Measurements from ENCODE around the gene GABARAPL1. TPM values are rescaled to one million over a fixed set of nuclear protein-coding genes. Genes with fewer than 3 reads are reported as not detected.
"Not testable (repeated sequence)": the region's sequence is repeated elsewhere in the genome, so short reads cannot be mapped to it uniquely, and the experiment has no call there.

The GABARAPL1 gene
- total RNA-seq, 1 experiment from 2014 or later = 88.9 TPM

DNA sequence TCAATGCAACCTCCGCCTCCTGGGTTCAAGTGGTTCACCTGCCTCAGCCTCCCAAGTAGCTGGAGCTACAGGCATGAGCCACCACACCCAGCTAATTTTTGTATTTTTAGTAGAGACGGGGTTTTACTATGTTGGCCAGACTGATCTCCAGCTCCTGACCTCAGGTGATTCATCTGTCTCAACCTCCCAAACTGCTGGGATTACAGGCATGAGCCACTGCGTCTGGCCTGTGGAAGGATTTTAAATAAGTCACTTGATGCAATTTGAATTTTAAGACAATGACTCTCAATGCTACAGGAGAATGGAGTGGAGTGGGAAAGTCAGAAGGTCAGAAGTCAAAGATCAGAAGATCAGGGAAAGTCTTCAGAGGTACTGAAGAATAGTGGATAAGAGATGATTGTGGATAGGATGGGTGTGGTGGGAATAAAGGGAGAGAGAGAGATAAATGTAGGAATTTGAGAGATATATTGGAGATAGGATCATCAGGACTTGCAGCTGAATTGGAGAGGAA is 18.5 kb upstream of the GABARAPL1 start:
- in situ Hi-C loops (cut with HindIII; ENCODE audit: low sequenced_read_pairs) = no loop called here
- DNase-seq (ENCODE audit: low spot score) = no peak

DNA sequence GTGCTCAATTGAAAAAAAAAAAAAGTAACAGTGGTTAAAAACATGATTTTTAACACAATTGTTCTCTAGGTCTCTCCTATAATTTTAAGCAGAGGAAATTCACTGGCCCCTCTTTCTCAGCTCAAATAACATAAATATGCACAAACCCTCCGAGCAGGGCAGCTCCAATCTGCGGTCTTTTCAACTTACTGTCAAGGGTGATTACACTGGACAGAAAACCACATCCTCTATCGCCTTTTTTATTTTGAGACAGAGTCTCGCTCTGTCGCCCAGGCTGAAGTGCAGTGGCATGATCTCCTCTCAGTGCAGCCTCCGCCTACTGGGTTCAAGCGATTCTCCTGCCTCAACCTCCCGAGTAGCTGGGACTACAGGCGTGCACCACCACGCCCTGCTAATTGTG is 16.5 kb upstream of the GABARAPL1 start:
- no peak for DNase-seq (ENCODE audit: low spot score)
- in situ Hi-C loops (cut with HindIII; ENCODE audit: low sequenced_read_pairs) = no loop called here

GRCh38 chr12:10197879-10198278 is 14.8 kb upstream of the GABARAPL1 start:
- in situ Hi-C loops (cut with HindIII; ENCODE audit: low sequenced_read_pairs) = no loop called here
- no peak for DNase-seq (ENCODE audit: low spot score)

DNA sequence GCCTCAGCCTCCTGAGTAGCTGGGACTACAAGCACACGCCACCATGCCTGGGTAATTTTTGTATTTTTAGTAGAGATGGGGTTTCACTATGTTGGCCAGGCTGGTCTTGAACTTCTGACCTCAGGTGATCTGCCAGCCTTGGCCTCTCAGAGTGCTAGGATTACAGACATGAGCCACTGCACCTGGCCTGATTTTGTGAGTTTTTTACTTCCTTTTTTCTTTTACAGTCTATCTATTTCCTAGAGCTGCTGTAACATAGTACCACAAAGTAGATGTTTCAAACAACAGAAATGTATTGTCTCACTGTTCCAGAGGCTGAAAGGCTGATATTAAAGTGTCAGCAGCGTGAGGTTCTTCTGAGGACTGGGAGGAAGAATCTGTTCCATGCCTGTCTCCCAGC is 8.2 kb upstream of the GABARAPL1 start:
- DNase-seq (ENCODE audit: low spot score); in situ Hi-C loops (cut with HindIII; ENCODE audit: low sequenced_read_pairs): not testable (repeated sequence)

DNA sequence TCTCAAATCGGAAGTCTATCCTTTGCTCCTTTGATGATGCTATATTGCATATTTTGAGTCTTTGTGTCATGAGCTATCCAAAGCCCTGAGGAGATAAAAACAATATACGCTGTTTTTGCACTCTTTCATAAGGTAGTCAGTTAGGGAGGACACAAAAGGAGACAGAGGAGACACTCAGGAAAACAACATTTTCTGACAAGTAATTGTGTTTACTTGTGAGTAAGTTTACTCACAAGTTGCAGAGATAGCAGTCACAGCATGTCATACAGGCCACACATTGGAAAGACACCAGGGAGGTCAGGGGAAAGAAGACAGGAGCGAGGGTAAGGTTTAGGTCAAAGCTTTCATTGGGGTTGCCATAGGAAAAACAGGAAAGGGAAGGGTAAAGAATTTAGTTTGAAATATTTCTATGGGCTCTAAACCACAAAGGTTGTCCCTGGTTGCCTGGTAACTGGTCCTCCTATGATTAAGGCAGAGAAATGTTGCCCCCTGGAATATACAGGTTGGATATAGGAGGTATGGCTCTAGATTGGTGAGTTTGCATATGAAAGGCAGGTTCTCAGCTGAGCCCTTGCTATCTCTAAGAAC is 7.4 kb upstream of the GABARAPL1 start:
- DNase-seq (ENCODE audit: low spot score) = no peak
- in situ Hi-C loops (cut with HindIII; ENCODE audit: low sequenced_read_pairs) = no loop called here

DNA sequence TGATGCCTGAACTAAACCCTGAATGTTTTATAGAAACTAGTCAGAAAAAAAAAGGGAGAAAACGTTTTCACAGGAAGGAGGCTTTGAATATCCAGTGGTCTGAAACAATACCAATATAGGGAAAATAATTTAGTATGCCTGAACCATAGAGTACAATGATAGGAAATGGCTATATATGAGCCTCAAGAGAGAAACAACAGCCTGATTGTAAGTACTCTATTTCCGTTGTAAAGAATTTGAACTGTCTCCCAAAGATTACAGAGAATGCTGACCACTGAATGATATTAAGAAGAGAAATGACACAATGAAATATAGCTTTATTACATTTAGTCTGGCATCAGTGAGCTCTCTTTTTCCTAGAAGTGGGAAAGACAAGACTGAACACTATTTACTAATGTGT is 5.5 kb upstream of the GABARAPL1 start:
- in situ Hi-C loops (cut with HindIII; ENCODE audit: low sequenced_read_pairs) = no loop called here
- DNase-seq (ENCODE audit: low spot score) = no peak

DNA sequence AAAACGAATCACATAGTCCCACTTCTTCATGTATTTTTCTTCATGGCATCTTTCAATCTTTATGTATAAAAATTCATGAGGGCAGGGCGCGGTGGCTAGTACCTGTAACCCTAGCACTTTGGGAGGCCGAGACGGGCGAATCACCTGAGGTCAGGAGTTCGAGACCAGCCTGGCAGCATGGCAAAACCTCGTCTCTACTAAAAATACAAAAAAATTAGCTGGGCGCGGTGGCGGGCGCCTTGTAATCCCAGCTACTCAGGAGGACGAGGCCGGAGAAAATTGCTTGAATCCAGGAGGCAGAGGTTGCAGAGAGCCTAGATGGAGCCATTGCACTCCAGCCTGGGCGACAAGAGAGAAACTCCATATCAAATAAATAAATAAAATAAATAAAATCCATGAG is 2.5 kb upstream of the GABARAPL1 start:
- no peak for DNase-seq (ENCODE audit: low spot score)
- in situ Hi-C loops (cut with HindIII; ENCODE audit: low sequenced_read_pairs) = no loop called here

GRCh38 chr12:10211101-10211939 is 1.4 kb upstream of the GABARAPL1 start:
- no peak for DNase-seq (ENCODE audit: low spot score)
- in situ Hi-C loops (cut with HindIII; ENCODE audit: low sequenced_read_pairs) = no loop called here

DNA sequence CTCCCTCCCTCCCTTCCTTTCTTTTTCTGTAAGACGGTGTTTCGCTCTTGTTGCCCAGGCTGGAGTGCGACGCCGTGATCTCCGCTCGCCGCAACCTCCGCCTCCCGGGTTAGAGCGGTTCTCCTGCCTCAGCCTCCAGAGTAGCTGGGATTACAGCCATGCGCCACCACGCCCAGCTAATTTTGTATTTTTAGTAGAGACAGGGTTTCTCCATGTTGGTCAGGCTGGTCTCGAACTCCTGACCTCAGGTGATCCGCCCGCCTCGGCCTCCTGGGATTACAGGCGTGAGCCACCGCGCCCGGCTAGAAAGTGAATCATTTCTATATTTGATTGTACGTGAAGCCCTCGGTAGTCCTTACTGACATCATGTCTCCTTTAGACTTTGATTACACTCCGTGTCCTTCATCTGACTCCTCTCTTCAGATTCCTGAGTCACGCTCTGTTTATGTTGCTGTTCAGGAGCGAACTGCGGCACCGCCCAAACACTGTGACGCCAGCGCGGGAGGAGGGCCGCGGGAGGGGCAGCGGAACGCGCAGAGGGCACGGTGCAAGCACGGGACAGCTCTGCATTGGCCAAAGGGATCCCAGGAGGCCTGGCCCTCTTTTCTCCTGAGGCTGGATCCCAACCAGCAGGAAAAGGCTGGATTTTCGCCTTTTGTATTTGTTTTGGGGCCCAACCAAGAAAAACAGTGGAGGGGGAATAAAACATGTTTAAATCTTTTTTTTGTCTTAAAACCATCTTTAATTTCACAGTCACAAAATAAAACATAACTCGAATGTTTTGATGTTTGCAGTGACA is 538 bp upstream of the GABARAPL1 start:
- peak; percentile 94 for DNase-seq (ENCODE audit: low spot score)
- in situ Hi-C loops (cut with HindIII; ENCODE audit: low sequenced_read_pairs) = no loop called here

GRCh38 chr12:10213168-10214135 is 775 bp downstream of the GABARAPL1 start:
- peak; percentile 75 for DNase-seq (ENCODE audit: low spot score)
- in situ Hi-C loops (cut with HindIII; ENCODE audit: low sequenced_read_pairs) = no loop called here

DNA sequence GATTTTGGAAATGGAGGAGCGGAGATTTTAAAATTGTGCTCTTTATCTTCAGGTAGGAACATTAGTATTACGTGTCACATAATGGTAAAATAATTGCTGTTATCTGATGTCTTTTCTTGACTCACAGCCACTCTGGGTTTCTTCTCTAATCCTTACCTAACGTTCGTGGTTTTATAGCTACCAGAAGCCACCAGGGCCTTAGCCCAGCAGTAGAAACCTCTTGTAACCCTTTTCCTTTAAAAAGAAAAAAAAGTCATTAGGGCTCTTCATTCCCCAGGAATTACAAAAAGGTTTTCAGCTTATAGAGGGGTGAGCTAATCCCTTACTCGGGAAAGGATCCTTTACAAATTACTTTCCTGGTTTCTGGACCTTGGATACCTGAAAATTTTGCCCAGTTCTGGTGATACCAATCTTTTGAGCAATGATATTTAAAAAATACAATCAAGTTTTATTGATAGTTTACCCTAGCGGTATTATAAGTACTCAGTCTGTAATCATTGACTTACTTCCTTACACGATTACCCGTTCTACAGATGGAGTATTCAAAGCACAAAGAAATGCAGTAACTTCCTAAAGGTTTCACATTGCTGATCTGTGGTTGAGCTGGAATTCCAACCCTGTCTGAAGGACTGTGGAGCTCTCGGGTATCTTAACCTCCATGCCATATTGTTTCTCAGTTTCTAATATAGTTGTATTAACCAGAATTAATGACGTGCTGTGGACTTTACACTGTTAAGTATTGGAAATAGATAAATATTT is 1.6 kb downstream of the GABARAPL1 start:
- DNase-seq (ENCODE audit: low spot score) = peak; percentile 34
- in situ Hi-C loops (cut with HindIII; ENCODE audit: low sequenced_read_pairs) = no loop called here

DNA sequence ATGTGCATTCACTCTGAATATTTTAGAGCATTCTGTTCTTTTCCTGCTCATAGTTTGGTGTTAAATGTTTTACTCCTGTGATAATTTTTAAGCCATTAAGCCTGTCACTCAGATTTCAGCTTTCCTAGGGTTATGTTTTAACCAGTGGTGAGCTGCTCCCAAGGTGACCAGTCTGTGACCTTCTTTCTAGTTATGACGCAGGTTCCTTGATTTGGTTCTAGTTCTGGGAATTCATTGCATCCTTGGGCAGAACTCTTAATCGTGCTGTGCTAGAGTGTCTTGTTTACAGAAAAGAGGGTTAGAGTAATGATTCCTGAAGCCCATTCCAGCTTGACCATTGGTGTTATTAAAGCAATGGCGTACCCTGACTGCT is 2.2 kb downstream of the GABARAPL1 start:
- in situ Hi-C loops (cut with HindIII; ENCODE audit: low sequenced_read_pairs) = no loop called here
- DNase-seq (ENCODE audit: low spot score) = peak; percentile 30

DNA sequence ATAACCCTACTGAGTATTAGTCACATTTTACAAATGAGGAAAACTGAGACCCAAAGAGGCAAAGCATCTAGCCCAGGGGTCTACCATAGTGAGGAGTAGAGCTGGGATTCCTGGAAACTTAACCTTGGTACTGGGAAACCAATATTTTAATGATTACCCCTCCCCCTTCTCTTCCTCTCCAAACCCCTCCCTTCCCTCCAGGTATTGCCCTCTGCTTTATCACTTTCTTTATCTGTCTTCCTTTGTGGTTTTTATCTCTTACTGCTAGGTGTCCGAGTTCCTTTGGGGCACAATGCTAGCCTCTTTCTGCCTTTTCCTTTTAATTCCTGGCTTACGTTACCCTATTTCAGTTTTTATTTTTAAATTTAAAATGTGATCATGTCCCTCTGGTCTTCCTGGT is 2.8 kb downstream of the GABARAPL1 start:
- in situ Hi-C loops (cut with HindIII; ENCODE audit: low sequenced_read_pairs) = no loop called here
- no peak for DNase-seq (ENCODE audit: low spot score)

- in situ Hi-C loops (cut with HindIII; ENCODE audit: low sequenced_read_pairs) = not testable (repeated sequence)
Measured at GRCh38 chr12:10215946-10216345, 3.3 kb downstream of the GABARAPL1 start.

GRCh38 chr12:10218021-10218420 is 5.3 kb downstream of the GABARAPL1 start:
- in situ Hi-C loops (cut with HindIII; ENCODE audit: low sequenced_read_pairs) = no loop called here
- no peak for DNase-seq (ENCODE audit: low spot score)

More at GRCh38 chr12:10215946-10216345, 3.3 kb downstream of the GABARAPL1 start:
- DNase-seq (ENCODE audit: low spot score) = not testable (repeated sequence)

DNA sequence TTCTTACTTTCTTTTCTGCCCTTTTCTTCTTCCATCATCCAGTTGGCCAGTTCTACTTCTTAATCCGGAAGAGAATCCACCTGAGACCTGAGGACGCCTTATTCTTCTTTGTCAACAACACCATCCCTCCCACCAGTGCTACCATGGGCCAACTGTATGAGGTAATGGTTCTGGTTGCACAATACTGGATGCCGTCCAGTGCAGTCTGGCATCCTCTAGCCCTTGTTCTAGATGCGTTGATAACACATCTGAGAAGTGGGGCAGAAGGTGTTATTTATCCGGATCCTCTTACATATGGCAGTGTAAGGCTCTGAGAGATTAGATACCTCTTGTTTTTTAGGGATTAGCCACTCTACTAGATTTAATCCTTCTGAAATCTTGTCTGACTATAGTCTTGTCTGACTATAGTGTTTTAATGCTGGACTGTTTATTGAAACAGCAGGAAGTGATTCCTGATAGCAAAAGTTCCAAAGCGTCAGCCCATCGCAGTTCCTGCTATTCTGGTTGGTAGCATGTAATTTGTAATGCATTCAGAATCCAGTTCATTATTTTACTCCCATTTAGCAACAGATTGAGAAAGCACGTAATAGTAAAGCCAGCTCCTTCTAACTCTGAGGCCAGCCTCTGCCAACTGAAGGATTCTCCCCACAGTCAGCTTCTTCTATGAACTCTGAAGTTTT is 7.9 kb downstream of the GABARAPL1 start:
- in situ Hi-C loops (cut with HindIII; ENCODE audit: low sequenced_read_pairs) = no loop called here
- DNase-seq (ENCODE audit: low spot score) = peak; percentile 88

DNA sequence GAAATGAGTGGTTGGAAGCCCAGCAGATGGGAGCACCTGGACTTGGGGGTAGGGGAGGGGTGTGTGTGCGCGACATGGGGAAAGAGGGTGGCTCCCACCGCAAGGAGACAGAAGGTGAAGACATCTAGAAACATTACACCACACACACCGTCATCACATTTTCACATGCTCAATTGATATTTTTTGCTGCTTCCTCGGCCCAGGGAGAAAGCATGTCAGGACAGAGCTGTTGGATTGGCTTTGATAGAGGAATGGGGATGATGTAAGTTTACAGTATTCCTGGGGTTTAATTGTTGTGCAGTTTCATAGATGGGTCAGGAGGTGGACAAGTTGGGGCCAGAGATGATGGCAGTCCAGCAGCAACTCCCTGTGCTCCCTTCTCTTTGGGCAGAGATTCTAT is 9.2 kb downstream of the GABARAPL1 start:
- in situ Hi-C loops (cut with HindIII; ENCODE audit: low sequenced_read_pairs) = no loop called here
- DNase-seq (ENCODE audit: low spot score) = no peak

GRCh38 chr12:10223208-10223607 is 10.5 kb downstream of the GABARAPL1 start:
- DNase-seq (ENCODE audit: low spot score) = no peak
- in situ Hi-C loops (cut with HindIII; ENCODE audit: low sequenced_read_pairs) = no loop called here
